Esophagus squamous epithelium (tissue), 4 donors: ENCODE results near the gene KAZN.

Source experiments
- POLR2A ChIP-seq, 4 donors: fragments of 450-650 bp; IDR thresholded peaks; one replicate each; pipeline ENCODE4 v1.6.1; 2017; ENCODE audit warnings: antibody characterized with exemption in 4 of 4, mild to moderate bottlenecking in 4 of 4, moderate library complexity in 3 of 4
- TF ChIP-seq, protein P1 (sequence below), 6 experiments: fragments of 450-650 bp in 4 of 6; fragments of 200-600 bp in 2 of 6; sonication (generic) in 2 of 6; IDR thresholded peaks; one replicate each; pipeline ENCODE4 v1.5.1; 2016 to 2019; ENCODE audit warnings: antibody characterized with exemption in 6 of 6, mild to moderate bottlenecking in 4 of 6, moderate library complexity in 4 of 6

DNA sequence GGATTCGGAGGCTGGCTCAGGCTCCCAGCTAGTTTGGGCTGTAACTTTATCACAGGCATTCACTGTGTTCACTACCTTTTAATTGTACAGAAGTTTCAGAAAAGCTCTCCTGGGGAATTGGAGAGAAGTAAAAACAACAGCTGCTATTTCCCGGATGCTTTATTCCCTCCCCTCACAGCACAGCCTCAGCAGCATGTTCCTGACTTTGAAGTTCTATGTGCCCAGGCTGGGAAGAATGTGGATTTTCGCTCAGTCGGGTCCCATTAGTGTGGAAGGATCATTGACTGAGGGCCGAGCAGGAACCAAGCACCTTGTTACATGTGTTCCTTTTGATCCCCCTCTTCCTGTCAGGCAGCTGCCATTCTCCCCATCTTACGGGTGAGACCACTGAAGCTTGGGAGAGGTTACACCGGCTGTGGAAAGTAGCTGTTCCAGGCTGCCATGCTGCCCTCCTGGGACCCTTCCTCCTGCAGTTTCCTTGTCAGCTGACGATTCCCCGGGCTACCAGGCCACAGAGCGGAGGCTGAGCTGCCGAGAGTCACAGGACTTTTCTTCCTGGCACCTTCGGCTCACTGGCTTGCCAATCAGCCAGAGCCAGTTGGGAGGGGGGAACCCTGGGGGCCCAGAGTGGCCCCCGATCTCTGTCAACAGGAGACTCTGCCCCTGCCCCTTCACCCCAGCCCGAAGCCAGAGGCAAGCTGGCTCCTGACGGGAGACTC lies 331.9 kb downstream of the KAZN start:
- TF ChIP-seq, protein P1, sequence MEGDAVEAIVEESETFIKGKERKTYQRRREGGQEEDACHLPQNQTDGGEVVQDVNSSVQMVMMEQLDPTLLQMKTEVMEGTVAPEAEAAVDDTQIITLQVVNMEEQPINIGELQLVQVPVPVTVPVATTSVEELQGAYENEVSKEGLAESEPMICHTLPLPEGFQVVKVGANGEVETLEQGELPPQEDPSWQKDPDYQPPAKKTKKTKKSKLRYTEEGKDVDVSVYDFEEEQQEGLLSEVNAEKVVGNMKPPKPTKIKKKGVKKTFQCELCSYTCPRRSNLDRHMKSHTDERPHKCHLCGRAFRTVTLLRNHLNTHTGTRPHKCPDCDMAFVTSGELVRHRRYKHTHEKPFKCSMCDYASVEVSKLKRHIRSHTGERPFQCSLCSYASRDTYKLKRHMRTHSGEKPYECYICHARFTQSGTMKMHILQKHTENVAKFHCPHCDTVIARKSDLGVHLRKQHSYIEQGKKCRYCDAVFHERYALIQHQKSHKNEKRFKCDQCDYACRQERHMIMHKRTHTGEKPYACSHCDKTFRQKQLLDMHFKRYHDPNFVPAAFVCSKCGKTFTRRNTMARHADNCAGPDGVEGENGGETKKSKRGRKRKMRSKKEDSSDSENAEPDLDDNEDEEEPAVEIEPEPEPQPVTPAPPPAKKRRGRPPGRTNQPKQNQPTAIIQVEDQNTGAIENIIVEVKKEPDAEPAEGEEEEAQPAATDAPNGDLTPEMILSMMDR (IDR thresholded peaks at IDR 0.05), result no peak
- TF ChIP-seq POLR2A (IDR thresholded peaks at IDR 0.05), result no peak
